Measurements from ENCODE around the gene CASK. TPM values are rescaled to one million over a fixed set of nuclear protein-coding genes. Genes with fewer than 3 reads are reported as not detected.
"Not testable (repeated sequence)": the region's sequence is repeated elsewhere in the genome, so short reads cannot be mapped to it uniquely, and the experiment has no call there.

CASK gene
- total RNA-seq, 1 experiment from 2014 or later, result 29.4 TPM

GRCh38 chrX:41516456-41516855, 406.9 kb downstream of the CASK start:
- Histone ChIP-seq H4K20me1 (ENCODE audit: insufficient read depth) (no peaks in the 10 kb centered on the region), H3K36me3 (ENCODE audit: low read depth) (no peaks in the 10 kb centered on the region), H3K9me2 (ENCODE audit: insufficient read depth) (no peaks in the 10 kb centered on the region), H3K4me3 (no peak overlapping the region), H3K9me3 (ENCODE audit: insufficient read depth, low read depth) (no peaks in the 10 kb centered on the region), H3K79me2 (ENCODE audit: low read depth) (no peaks in the 10 kb centered on the region), H3F3A (ENCODE audit: insufficient read depth, low read depth) (no peaks in the 10 kb centered on the region), H3K4me1 (replicated peaks; ENCODE audit: insufficient read depth) (no peaks in the 10 kb centered on the region), H3K4me2 (no peak overlapping the region), H3K27ac (no peak overlapping the region), H2AFZ (no peak overlapping the region), H3K27me3 (ENCODE audit: insufficient read depth, low read depth) (no peaks in the 10 kb centered on the region)
- TF ChIP-seq CTCF (conservative IDR thresholded peaks at IDR 0.05), result no peak
- no peak for TF ChIP-seq EZH2 (IDR thresholded peaks at IDR 0.05; ENCODE audit: low read depth)
- no peak for DNase-seq
- intact Hi-C loops (cut with micrococcal nuclease; ENCODE audit: unreplicated experiment), result no loop called here
- no TSS peak for BruUV-seq (replicated peaks)
- ChIA-PET CTCF (no interaction called here), POLR2A (ENCODE audit: unreplicated experiment) (no interaction called here)

- no peaks in the 10 kb centered on the region for H3K36me3 ChIP-seq (ENCODE audit: low read depth)
- H2AFZ ChIP-seq, result no peak overlapping the region
- H4K20me1 ChIP-seq (ENCODE audit: insufficient read depth), result no peaks in the 10 kb centered on the region
- H3F3A ChIP-seq (ENCODE audit: insufficient read depth, low read depth), result no peaks in the 10 kb centered on the region
- intact Hi-C loops (cut with micrococcal nuclease; ENCODE audit: unreplicated experiment), result no loop called here
- BruUV-seq (replicated peaks), result no TSS peak
- TF ChIP-seq CTCF (conservative IDR thresholded peaks at IDR 0.05), result no peak
- TF ChIP-seq EZH2 (IDR thresholded peaks at IDR 0.05; ENCODE audit: low read depth), result no peak
- H3K9me3 ChIP-seq (ENCODE audit: insufficient read depth, low read depth), result no peaks in the 10 kb centered on the region
- ChIA-PET CTCF (no interaction called here), POLR2A (ENCODE audit: unreplicated experiment) (no interaction called here)
- no peaks in the 10 kb centered on the region for H3K79me2 ChIP-seq (ENCODE audit: low read depth)
- no peak overlapping the region for H3K27ac ChIP-seq
- no peaks in the 10 kb centered on the region for H3K27me3 ChIP-seq (ENCODE audit: insufficient read depth, low read depth)
- no peaks in the 10 kb centered on the region for H3K4me1 ChIP-seq (replicated peaks; ENCODE audit: insufficient read depth)
- H3K9me2 ChIP-seq (ENCODE audit: insufficient read depth), result no peaks in the 10 kb centered on the region
- no peak overlapping the region for H3K4me2 ChIP-seq
- DNase-seq, result no peak
- H3K4me3 ChIP-seq, result no peak overlapping the region
Measured at GRCh38 chrX:41515376-41515775, 408.0 kb downstream of the CASK start.

- no peaks in the 10 kb centered on the region for H4K20me1 ChIP-seq (ENCODE audit: insufficient read depth)
- H2AFZ ChIP-seq, result no peak overlapping the region
- TF ChIP-seq EZH2 (IDR thresholded peaks at IDR 0.05; ENCODE audit: low read depth) (no peak), CTCF (conservative IDR thresholded peaks at IDR 0.05) (no peak)
- no peaks in the 10 kb centered on the region for H3K27me3 ChIP-seq (ENCODE audit: insufficient read depth, low read depth)
- H3K36me3 ChIP-seq (ENCODE audit: low read depth), result no peaks in the 10 kb centered on the region
- no peak overlapping the region for H3K4me3 ChIP-seq
- CTCF ChIA-PET, result no interaction called here
- H3K79me2 ChIP-seq (ENCODE audit: low read depth), result no peaks in the 10 kb centered on the region
- H3F3A ChIP-seq (ENCODE audit: insufficient read depth, low read depth), result no peaks in the 10 kb centered on the region
- no peak for DNase-seq
- no TSS peak for BruUV-seq (replicated peaks)
- no peak overlapping the region for H3K27ac ChIP-seq
- no peaks in the 10 kb centered on the region for H3K9me3 ChIP-seq (ENCODE audit: insufficient read depth, low read depth)
- POLR2A ChIA-PET (ENCODE audit: unreplicated experiment), result no interaction called here
- intact Hi-C loops (cut with micrococcal nuclease; ENCODE audit: unreplicated experiment), result no loop called here
- H3K4me2 ChIP-seq, result no peak overlapping the region
- H3K9me2 ChIP-seq (ENCODE audit: insufficient read depth), result no peaks in the 10 kb centered on the region
- no peaks in the 10 kb centered on the region for H3K4me1 ChIP-seq (replicated peaks; ENCODE audit: insufficient read depth)
Measured at GRCh38 chrX:41514179-41514578, 409.2 kb downstream of the CASK start.

- POLR2A ChIA-PET (ENCODE audit: unreplicated experiment); H3K79me2 ChIP-seq (ENCODE audit: low read depth); H3K36me3 ChIP-seq (ENCODE audit: low read depth); H3K9me3 ChIP-seq (ENCODE audit: insufficient read depth, low read depth); BruUV-seq (replicated peaks); H3K4me1 ChIP-seq (replicated peaks; ENCODE audit: insufficient read depth); H3F3A ChIP-seq (ENCODE audit: insufficient read depth, low read depth); H3K9me2 ChIP-seq (ENCODE audit: insufficient read depth); H3K27me3 ChIP-seq (ENCODE audit: insufficient read depth, low read depth); H3K27ac ChIP-seq; H4K20me1 ChIP-seq (ENCODE audit: insufficient read depth); H3K4me2 ChIP-seq; intact Hi-C loops (cut with micrococcal nuclease; ENCODE audit: unreplicated experiment); DNase-seq; H2AFZ ChIP-seq; CTCF ChIA-PET; H3K4me3 ChIP-seq: not testable (repeated sequence)
Measured at GRCh38 chrX:41512853-41513252, 410.5 kb downstream of the CASK start.

Measured in PC-9 (cell line).